ENCODE results near the gene RGS13.

The RGS13 gene, protein sequence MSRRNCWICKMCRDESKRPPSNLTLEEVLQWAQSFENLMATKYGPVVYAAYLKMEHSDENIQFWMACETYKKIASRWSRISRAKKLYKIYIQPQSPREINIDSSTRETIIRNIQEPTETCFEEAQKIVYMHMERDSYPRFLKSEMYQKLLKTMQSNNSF

DNA sequence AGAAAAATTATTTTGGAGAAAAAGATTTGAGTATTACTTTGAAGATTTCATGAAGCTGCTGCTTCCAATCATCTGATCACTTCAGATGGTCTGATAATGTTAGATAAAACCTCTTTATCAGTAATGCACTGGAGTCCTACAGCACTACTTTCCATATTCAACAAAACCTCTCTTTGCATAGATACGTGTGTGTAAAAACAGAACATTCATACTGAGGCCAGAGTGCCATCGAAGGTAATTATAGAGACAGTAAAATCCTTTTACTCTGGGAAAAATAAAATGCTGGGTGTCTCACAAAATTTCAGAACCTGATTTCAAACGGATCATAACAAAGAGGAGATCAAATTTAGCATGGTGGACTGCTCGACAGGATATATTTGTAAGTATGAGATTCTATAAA, at the start of gene RGS13:
TSS of gene RGS13 (plus strand) at position 209 of the 400 bp plus-strand sequence. CDS start 8,188 bp downstream, outside the sequence.
- in situ Hi-C loops (cut with MboI; ENCODE audit: low pct_unique_long_range_greater_than_20kb, low sequenced_read_pairs) = no loop called here

DNA sequence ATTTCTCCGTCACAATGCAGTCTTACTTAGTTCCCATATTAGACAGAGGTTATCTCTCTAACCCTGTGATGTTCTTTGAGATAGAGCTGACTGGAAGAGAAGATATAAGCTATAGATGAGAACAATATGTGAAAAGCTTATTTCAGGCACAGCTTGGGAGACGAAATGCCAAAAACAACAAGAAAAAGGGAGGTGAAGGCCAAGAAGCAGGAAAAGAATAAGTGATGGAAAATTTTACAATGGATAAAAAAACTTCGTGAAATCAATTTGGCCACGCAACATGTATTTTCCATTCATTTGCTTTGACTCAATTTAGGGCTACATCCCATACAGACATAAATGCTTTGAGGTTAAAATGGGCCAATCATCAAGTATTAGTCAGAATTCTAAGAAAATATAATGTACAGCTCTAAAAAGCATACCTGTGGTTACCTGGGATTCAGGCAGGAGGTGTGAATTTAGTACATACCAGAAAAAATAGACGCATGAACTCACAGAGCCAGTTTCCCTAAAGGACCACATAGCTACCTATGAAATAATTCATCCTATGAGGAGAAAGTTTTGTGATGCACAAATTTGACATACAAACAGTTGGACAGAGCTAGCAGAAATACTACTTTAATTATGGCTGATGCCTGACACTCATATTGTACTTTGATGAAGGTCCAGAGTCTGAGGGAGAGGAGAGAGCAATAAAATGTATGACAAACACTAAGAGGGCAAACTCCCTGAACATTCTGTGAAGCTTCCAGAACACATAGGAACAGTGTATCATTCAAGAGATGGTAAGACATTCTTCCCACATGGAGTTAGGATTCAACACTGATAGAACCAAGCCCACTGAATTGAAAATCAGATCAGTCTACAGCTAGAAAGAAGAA, 48.3 kb upstream of the RGS13 start:
- DNase-seq = no peak
- in situ Hi-C loops (cut with MboI; ENCODE audit: low pct_unique_long_range_greater_than_20kb, low sequenced_read_pairs) = loop anchor here (10.0 kb wide), 1 partner anchor 113 kb away; no protein-coding TSS in a partner anchor

More for the DNA sequence above, at the start of gene RGS13:
- no peak for DNase-seq

DNA sequence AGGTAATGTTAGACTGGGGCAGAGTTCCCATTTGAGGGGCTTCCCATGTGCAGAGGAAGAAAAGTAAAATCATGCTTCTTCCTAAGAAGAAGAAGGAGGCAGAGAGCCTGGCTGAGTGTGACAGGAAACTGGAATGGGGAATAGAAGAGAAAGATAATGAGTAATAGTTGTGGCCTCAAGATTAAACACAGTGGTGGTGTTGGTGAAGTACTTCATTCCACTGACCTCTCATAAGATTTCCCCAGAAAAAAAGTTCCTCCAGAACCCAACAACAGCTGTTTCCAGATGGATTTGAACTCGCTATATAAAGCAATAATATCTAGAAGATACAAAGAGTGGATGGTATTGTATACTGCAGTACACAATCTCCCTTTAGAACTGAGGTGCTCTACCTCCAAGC, 47.4 kb upstream of the RGS13 start:
- no peak for DNase-seq
- in situ Hi-C loops (cut with MboI; ENCODE audit: low pct_unique_long_range_greater_than_20kb, low sequenced_read_pairs) = loop anchor here (10.0 kb wide), 1 partner anchor 114 kb away; no protein-coding TSS in a partner anchor

DNA sequence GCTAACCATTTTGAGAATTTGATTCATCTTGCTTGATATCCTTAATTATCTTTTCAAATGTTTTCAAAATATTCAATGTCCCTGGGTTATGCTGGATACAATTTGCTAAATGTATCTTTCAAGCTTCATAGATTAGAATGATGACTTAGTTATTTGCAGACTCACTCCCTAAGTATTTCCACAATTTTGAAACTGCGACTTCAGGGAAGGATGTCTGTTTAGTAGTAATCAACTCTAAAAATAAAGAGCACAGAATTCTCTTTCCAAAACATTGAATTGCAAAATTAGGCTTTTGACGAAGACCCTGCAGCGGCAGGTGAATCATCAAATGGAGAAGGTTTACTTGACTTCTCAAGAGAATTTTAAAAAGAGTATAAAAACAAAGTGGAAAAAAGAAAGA, 46.1 kb upstream of the RGS13 start:
- no peak for DNase-seq
- in situ Hi-C loops (cut with MboI; ENCODE audit: low pct_unique_long_range_greater_than_20kb, low sequenced_read_pairs) = loop anchor here (10.0 kb wide), 1 partner anchor 115 kb away; no protein-coding TSS in a partner anchor

DNA sequence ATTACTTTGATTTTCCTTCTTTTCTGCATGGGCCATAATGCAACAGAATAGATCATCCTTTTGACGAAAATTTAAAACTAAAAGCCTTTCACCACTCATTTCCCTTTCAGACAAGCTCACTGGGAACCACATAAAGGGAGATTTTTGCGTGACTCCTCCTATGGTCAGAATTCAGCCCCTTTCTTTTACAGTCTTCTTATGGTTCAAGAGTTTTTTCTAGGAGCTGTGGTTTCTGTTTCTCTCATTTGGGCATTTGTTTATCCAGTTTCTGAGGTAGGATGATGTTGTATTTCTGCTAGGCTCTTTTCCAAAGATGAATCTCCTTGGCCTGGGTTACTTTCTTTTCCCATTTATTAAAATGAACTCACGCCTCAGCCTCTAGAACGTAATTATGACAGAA, 43.4 kb upstream of the RGS13 start:
- in situ Hi-C loops (cut with MboI; ENCODE audit: low pct_unique_long_range_greater_than_20kb, low sequenced_read_pairs) = no loop called here
- no peak for DNase-seq

DNA sequence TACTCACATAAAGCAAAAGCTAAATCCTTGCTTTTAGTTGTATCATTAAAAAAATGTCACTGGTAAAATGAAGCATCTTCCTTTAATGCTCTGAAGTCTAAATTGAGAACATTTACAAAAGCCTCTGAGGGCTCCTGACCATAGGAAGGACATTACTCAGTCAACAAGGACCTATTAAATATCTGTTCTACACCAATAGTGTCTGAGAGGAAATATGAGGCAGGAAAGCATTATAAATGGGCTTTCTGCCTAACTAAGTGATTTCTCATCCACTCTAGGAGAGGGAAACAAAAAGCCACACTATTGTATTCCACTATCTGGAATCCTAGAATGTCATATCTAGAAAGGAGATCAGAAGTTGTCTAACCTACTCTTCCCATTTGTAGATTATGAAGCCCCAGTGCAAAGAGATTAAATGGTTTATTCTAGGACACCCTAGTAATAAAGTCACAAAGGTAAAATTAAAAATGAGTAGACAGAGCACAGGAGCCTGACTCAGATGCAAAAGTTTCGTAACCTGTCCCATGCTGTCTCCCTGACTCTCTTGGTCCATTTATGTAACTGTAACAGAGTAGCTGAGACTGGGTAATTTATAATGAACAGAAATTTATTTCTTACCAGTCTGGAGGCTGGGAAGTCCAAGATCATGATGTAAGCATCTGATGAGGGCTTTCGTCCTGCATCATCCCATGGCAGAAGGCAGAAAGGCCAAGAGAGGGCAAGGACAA, 42.8 kb upstream of the RGS13 start:
- in situ Hi-C loops (cut with MboI; ENCODE audit: low pct_unique_long_range_greater_than_20kb, low sequenced_read_pairs) = no loop called here
- no peak for DNase-seq

DNA sequence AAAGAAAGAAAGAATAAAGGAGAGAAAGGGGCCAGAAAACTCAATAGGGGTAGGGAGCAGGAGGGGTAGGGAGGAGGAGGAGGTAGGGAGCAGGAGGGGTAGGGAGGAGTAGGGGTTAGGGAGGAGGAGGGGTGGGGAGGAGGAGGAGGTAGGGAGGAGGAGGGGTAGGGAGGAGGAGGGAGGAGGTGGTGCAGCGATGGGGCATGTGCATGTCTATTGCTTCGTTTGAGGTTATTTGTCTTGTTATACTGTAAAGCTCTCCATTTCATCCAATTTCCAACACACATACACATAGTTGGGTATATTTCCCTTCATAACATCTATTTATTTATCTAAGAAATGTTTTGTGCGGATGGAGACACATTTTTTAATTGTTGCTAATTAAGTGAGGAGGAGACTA, 40.6 kb upstream of the RGS13 start:
- in situ Hi-C loops (cut with MboI; ENCODE audit: low pct_unique_long_range_greater_than_20kb, low sequenced_read_pairs) = no loop called here
- DNase-seq = no peak

DNA sequence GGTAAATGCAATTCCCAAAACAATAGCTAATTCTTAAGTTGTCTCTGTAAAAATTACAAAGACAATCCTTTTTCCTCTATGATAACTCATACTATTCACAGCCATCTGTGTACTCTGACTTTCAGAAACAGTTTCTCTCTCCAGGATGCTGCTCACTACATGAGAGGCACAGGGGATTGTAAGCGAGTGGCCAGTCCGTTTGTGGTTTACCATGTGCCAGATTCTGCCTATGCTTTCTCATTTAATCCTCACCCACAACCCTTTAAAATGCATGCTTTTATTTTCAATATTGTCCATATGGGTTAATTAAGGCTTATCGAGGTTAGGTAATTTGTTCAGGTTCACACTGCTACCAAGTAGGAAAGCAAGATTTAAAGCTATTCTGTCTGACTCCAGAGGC, 37.4 kb upstream of the RGS13 start:
- in situ Hi-C loops (cut with MboI; ENCODE audit: low pct_unique_long_range_greater_than_20kb, low sequenced_read_pairs) = no loop called here

DNA sequence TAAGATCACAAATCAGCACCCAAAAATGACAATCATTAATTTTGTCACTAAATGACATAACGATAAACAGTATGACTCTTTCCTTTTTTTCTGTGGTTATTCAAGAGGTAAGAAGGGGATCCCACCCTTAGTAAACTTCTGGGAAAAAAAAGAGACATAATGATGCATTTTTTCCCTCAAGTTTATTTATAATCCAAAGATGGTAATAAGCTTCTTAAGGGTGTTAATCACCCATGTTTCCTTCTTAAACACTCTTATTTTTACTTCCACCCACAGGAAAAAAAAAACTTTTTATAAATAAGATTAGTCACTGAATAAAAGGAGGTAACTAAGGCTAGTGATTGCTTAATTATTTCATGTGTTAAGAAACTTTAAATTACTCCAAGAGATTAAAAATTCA, 35.7 kb upstream of the RGS13 start:
- DNase-seq = no peak
- in situ Hi-C loops (cut with MboI; ENCODE audit: low pct_unique_long_range_greater_than_20kb, low sequenced_read_pairs) = no loop called here

More for the DNA sequence above, 37.4 kb upstream of the RGS13 start:
- no peak for DNase-seq

DNA sequence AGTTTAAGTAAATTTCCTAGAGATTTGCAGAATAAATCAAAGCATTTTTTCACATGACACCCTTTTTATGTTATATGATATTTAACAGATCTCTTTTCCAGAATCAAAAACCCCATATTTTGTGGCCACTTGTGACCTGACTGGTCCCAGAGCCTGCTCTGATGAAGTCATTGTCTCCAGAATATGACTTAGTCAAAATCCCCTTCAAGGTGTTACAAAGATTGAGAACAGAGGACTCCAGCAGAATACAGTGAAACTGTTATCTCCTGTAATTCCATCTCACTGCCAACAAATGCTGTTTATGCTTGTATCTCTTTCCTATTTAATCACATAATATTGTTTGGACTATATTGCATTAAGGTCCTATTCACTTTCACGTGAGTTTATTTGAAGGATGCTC, 34.8 kb upstream of the RGS13 start:
- no peak for DNase-seq
- in situ Hi-C loops (cut with MboI; ENCODE audit: low pct_unique_long_range_greater_than_20kb, low sequenced_read_pairs) = no loop called here

DNA sequence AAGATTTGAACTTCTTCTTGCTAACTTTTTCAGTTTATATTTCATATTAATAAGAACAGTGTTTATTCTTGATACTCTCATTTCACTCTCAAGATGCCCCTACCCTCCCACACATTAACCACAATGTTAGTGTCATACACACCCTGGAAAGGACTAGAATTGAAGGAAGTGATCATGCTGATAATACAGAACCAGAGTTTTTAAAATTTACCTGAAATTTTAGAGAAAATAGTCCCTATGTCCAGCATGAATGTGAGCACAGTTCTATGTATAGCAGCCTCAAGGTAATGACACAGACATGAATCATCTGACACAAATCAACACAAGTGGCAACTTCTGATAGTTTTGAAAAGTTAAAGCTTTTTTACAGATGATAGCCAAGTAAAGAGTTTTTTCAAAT, 34.4 kb upstream of the RGS13 start:
- in situ Hi-C loops (cut with MboI; ENCODE audit: low pct_unique_long_range_greater_than_20kb, low sequenced_read_pairs) = no loop called here

DNA sequence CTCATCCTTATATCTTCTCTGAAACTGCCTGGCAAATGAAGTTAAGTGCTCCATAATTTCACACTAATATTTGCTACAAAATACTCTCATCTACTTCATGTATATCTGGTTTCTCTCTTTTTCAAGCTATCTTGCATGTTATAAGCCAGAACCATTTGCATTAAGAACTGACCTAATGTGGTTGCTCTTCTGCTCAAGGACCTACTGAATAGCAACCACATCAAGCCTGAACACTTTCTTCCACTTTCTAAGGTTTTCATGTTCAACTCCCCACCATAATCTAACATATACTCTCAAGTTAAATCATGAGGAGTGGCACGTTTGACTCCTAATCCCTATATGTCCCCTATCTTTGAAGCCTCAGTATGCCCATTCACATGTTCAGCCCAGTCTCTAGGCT, 33.2 kb upstream of the RGS13 start:
- no peak for DNase-seq

More for the DNA sequence above, 34.4 kb upstream of the RGS13 start:
- no peak for DNase-seq

DNA sequence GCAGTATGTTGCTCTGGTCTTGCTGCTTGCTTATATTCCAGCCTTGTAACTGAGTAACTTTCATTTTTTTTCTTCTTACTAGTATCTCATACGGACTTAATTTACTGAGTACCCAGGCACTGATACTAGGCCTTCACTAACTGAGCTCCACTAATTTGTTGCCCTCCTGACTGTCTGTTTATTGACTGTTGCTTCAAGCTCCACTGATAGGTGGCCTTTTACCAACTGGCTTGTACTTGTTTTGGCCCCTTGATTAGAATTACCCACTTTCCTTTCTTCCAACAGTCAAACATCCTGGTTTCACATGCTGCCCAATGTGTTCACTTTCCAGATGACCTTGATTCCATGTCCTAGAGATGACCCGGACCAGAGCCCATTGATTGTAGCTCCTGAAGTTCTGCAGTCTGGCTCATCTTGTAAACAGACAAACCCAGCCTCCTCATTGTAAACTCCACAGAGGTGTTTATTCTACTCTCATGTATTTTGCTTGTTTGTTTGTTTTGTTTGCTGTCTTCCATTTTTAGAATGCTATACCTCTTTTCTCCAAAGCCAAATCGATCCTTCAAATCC, 32.6 kb upstream of the RGS13 start:
- in situ Hi-C loops (cut with MboI; ENCODE audit: low pct_unique_long_range_greater_than_20kb, low sequenced_read_pairs) = no loop called here

More for the DNA sequence above, 33.2 kb upstream of the RGS13 start:
- in situ Hi-C loops (cut with MboI; ENCODE audit: low pct_unique_long_range_greater_than_20kb, low sequenced_read_pairs) = no loop called here

DNA sequence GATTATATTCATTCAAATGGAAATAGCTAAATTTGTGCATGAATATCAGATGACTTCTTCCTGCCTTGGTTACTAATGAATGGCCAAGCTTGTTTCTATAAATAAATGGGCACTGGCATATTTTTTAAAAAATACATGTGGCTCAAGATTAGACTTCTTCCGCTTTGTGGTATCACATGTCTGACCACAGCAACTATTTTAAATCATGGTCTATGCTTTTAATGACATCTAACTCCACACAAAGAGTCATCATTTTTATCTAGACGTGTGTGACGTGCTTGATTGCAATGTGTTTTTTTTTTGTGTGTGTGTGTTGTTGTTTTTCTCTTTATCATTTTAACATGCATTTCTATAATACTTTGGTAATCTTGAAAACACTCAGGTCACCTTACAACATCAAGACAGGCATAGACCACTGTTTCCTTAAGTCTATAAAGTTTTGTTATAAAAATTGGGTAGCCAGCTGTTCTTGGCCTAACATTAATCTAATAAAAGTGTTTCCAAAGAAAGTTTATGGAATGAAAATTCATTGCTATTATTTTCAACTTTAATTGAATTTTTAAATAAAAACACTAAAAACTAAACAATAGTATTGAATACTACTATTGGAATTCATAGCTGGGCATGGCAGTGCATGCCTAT, 30.8 kb upstream of the RGS13 start:
- in situ Hi-C loops (cut with MboI; ENCODE audit: low pct_unique_long_range_greater_than_20kb, low sequenced_read_pairs) = no loop called here
- peak; percentile 80 for DNase-seq

More for the DNA sequence above, 32.6 kb upstream of the RGS13 start:
- DNase-seq = no peak

DNA sequence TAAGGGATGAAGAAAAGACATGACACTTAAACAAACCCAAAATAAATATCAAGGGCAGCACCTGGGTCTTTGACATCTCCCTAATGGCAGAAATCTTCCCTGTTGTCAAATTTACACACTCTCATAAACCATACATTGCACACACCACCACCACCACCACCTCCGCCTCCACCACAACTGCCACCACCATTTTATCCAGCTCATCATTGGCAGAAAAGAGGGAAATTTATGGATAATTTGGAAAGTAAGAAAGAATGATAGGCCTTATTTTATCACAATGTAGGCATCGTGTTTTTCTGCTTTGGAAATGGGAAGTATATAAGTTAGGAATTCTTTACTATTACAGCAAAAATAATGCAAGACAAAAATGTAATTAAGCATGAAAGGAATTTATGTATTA, 27.3 kb upstream of the RGS13 start:
- no peak for DNase-seq
- in situ Hi-C loops (cut with MboI; ENCODE audit: low pct_unique_long_range_greater_than_20kb, low sequenced_read_pairs) = no loop called here

DNA sequence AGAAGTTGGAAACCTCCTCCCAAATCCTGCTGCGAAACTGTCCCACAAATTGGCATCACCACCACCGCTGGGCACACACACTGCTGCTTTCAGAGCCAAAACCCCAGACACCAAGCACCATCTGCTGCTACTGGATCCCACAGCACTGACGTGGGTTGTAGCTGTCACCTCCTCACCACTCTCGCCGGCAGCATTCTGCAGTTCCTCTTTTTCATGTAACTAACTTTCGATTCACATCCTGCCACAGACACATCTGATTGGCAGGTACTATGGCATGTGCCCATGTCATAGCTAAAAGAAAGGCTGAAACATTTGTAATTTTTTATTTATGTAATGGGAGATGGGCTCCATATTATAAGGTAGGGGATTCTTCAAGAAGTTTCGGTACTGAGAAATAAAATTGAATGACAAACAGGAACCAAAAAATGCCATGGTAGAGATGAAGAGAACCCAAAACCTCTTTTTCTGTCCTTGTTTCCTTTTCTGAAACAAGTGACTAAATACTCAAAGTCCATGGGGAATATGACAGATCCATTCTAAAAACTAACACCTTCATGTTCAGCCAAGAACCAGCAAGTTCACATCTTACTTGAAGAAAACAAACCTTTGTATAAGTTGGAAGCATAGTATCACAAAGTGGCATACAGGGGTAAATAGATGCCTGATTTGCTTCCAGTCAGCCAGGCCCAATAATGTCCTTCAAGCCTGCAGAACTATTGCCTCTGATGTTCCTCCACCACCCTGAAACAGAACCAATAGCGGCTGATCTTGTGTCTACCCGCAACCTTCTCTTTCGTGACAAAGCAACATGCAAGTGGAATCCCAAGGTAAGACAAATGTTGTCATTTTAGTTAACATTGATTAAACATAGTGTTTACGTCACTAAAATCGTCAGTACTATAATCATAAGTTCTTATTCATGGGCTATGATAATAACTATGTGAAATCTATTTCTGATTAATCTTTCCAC, 26.6 kb upstream of the RGS13 start:
- in situ Hi-C loops (cut with MboI; ENCODE audit: low pct_unique_long_range_greater_than_20kb, low sequenced_read_pairs) = no loop called here
- peak; percentile 91 for DNase-seq

DNA sequence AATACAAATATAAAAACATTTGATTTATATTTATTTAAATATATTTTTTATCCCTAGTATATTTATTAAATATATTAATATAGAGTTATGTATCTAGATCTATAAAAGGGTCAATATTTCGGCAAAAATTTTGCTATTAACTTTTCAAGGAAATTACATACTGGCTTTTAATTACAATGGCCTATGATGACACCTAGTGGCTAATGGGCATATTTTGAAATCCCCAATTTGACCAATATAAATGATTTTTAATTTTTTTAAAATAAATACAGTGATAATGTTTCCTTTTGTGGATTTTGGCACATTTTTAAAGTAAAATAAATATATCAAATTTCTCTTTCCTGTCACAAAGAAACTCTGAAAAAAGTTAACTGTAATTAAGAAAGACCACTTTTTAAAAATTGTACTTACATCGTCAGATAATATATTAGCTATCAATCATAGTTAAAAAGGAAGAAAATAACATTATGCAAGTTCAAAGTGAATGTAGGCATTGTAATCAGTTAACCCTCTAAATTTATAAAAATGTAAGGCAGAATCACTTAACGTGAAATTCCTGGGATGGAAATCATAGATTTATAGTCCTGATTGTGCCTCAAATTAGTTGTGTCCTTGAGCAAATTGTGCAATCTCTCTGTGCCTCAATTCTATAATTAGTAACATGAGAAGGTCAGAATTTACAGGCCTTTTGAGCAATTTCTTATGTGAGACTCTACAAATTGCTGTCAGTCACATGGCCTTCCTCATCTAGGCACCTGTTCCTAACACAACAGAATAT, 25.6 kb upstream of the RGS13 start:
- DNase-seq = peak; percentile 25

More for the DNA sequence above, 25.6 kb upstream of the RGS13 start:
- in situ Hi-C loops (cut with MboI; ENCODE audit: low pct_unique_long_range_greater_than_20kb, low sequenced_read_pairs) = no loop called here

Measured in KBM-7 (cell line).